GM12891 (cell line): ENCODE data around the gene NT5DC4.

Source experiments
- POLR2A ChIP-seq: IDR thresholded peaks from 2 replicates; pipeline ENCODE4 v1.6.1; 2011; ENCODE audit warnings: low read depth, low read length, control low read depth
- POLR2AphosphoS5 ChIP-seq: IDR thresholded peaks from 2 replicates; pipeline ENCODE4 v1.6.1; 2011; ENCODE audit warnings: low read depth, low read length, control low read depth
- TAF1 ChIP-seq: IDR thresholded peaks from 2 replicates; pipeline ENCODE4 v1.6.1; 2011; ENCODE audit warnings: low read depth, low read length, control low read depth

GRCh38 chr2:112730791-112731190, 10.0 kb downstream of the NT5DC4 start:
- no peak for TF ChIP-seq POLR2AphosphoS5
- no peak for TF ChIP-seq POLR2A
- no peak for TF ChIP-seq TAF1
